Uterus (tissue), 4 donors: ENCODE results near the gene RFPL3. TPM values are rescaled to one million over a fixed set of nuclear protein-coding genes. Genes with fewer than 3 reads are reported as not detected.
"Not testable (repeated sequence)": the region's sequence is repeated elsewhere in the genome, so short reads cannot be mapped to it uniquely, and the experiment has no call there.

Experiments used
- DNase-seq, 2 donors: peaks; one replicate each; pipeline ENCODE4 v3.0.0-alpha.2; 2019 to 2020
- H3K27ac ChIP-seq, 2 donors: fragments of 200-600 bp; sonication (generic); 1 replicate in 1 of 2; 2 replicates in 1 of 2; pipeline ENCODE4 v1.5.1; 2016 to 2018
- H3K27me3 ChIP-seq, 2 donors: fragments of 200-600 bp; sonication (generic); one replicate each; pipeline ENCODE4 v1.5.1; 2018 to 2019; ENCODE audit warnings: control low read depth in 1 of 2
- H3K36me3 ChIP-seq, 2 donors: fragments of 200-600 bp; sonication (generic); one replicate each; pipeline ENCODE4 v1.5.1; 2019; ENCODE audit warnings: control low read depth in 1 of 2
- H3K4me1 ChIP-seq, 2 donors: fragments of 200-600 bp; sonication (generic); one replicate each; pipeline ENCODE4 v1.5.1; 2018 to 2019; ENCODE audit warnings: control low read depth in 1 of 2
- H3K4me3 ChIP-seq, 2 donors: fragments of 200-600 bp; sonication (generic); 1 replicate in 1 of 2; 2 replicates in 1 of 2; pipeline ENCODE4 v1.5.1; 2018 to 2019; ENCODE audit warnings: mild to moderate bottlenecking in 1 of 2
- H3K9me3 ChIP-seq, 2 donors: fragments of 200-600 bp; sonication (generic); one replicate each; pipeline ENCODE4 v1.5.1; 2019; ENCODE audit warnings: control low read depth in 1 of 2
- POLR2A ChIP-seq, 2 donors: fragments of 450-650 bp; IDR thresholded peaks; one replicate each; pipeline ENCODE4 v1.6.1; 2016; ENCODE audit warnings: antibody characterized with exemption in 2 of 2, mild to moderate bottlenecking in 1 of 2, moderate library complexity in 1 of 2
- intact Hi-C: fragments of 100-400 bp; cut with DNase I; formaldehyde crosslinking; loops from one replicate; pipeline ENCODE4 v1.15.1; 2023; ENCODE audit warnings: low total_unique reads
- total RNA-seq, 4 donors: library from RNA; depleted of rRNA in 3 of 4; stranded (reverse); fragments of >200 nt in 3 of 4; gene quantifications; one replicate each; pipeline versions ENCODE4 v1.1.0 to v1.2.4, GENCODE V29; 2014 to 2023
- TF ChIP-seq, protein P1 (sequence below), 4 experiments: fragments of 200-600 bp in 2 of 4; fragments of 450-650 bp in 2 of 4; sonication (generic) in 2 of 4; IDR thresholded peaks; one replicate each; pipeline ENCODE4 v1.5.1; 2016 to 2019; ENCODE audit warnings: antibody characterized with exemption in 4 of 4, mild to moderate bottlenecking in 2 of 4, moderate library complexity in 1 of 4
- donor health status: DM: yes; HTN: yes; CAD: no.

Gene RFPL3
- total RNA-seq, result not detected

DNA sequence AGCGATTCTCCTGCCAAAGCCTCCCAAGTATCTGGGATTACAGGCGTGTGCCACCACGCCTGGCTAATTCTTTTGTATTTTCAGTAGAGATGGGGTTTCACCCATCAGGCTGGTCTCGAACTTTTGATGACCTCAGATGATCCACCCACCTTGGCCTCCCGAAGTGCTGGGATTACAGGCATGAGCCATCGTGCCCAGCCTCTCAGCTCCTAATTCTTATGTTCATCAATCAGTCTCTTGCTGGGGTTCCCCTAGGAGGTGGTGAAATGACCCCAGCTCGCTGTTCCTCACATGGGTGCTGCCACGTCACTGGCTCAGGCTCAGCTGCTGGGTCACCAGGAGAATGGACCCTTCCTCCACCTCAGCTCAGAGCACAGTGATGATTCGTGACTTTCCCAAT lies at the start of gene RFPL3:
Gene RFPL3 (plus strand): TSS at position 301 of the 400 bp plus-strand sequence. CDS start 205 bp downstream, outside the sequence.
- H3K4me1 ChIP-seq, H3K27me3 ChIP-seq, intact Hi-C loops, H3K36me3 ChIP-seq, H3K27ac ChIP-seq, DNase-seq, H3K4me3 ChIP-seq, H3K9me3 ChIP-seq: not testable (repeated sequence)

- no peak overlapping the region for H3K4me3 ChIP-seq
- no peaks in the 10 kb centered on the region for H3K27me3 ChIP-seq
- DNase-seq, result no peak
- no peaks in the 10 kb centered on the region for H3K4me1 ChIP-seq
- H3K36me3 ChIP-seq, result no peaks in the 10 kb centered on the region
- intact Hi-C loops, result no loop called here
- no peak overlapping the region for H3K27ac ChIP-seq
- H3K9me3 ChIP-seq, result no peaks in the 10 kb centered on the region
- TF ChIP-seq, protein P1, sequence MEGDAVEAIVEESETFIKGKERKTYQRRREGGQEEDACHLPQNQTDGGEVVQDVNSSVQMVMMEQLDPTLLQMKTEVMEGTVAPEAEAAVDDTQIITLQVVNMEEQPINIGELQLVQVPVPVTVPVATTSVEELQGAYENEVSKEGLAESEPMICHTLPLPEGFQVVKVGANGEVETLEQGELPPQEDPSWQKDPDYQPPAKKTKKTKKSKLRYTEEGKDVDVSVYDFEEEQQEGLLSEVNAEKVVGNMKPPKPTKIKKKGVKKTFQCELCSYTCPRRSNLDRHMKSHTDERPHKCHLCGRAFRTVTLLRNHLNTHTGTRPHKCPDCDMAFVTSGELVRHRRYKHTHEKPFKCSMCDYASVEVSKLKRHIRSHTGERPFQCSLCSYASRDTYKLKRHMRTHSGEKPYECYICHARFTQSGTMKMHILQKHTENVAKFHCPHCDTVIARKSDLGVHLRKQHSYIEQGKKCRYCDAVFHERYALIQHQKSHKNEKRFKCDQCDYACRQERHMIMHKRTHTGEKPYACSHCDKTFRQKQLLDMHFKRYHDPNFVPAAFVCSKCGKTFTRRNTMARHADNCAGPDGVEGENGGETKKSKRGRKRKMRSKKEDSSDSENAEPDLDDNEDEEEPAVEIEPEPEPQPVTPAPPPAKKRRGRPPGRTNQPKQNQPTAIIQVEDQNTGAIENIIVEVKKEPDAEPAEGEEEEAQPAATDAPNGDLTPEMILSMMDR (IDR thresholded peaks at IDR 0.05), result no peak
- TF ChIP-seq POLR2A (IDR thresholded peaks at IDR 0.05), result no peak
Observed at GRCh38 chr22:32308191-32308590, 49.5 kb upstream of the RFPL3 start.

DNA sequence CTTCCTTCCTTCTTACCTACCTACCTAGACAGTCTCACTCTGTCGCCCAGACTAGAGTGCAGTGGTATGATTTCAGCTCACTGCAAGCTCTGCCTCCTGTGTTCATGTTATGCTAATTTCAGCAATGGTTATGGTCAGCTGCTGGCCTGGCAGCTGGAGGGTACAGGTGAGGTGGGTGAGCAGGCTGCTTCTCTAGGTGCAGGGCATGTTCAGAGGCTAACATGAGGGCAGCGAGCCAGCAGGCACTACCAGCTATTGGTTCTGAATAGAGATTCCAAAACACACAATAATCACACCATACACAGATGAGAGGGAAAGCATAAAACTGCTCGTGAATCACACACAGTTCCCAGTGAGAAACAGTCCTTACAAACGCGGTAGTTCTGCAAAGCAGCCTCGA lies 48.7 kb upstream of the RFPL3 start:
- Histone ChIP-seq H3K4me3 (no peak overlapping the region), H3K4me1 (no peaks in the 10 kb centered on the region), H3K27ac (no peak overlapping the region), H3K27me3 (no peaks in the 10 kb centered on the region), H3K36me3 (no peaks in the 10 kb centered on the region), H3K9me3 (no peaks in the 10 kb centered on the region)
- intact Hi-C loops, result no loop called here
- no peak for TF ChIP-seq POLR2A (IDR thresholded peaks at IDR 0.05)
- TF ChIP-seq, protein P1 (IDR thresholded peaks at IDR 0.05), result no peak
- no peak for DNase-seq

DNA sequence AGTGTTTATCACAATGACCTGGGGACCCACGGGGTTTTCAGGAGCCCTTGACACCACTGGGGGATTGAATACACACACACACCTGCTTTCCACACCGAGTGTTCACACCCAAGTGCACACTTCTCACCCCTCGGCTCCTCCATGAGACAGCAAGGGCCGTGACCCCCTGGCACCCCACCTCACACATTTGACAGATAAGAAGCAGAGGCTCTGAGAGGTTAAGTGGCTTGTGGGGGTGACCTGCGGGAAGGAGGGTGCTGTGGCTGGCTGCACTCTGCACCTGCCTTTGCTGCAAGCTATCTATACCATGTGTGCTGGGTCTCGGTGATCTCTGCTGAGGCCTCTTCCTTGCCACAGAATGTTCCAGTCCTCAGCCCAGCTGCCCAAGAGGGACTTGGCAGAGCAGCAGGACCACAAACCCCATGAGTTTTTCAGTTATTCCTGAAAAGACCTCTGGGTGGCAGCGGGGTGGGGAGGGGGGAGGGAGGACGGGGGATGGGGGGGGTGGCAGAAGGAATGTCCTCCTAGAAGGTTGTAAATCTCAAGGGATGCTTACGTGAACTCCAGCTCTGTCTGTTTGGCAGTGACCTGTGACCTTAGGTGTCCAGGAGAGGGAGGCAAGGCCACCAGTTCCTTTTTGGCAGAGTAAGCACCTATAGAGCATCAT lies 47.9 kb upstream of the RFPL3 start:
- no peaks in the 10 kb centered on the region for H3K9me3 ChIP-seq

GRCh38 chr22:32310777-32311176 lies 46.9 kb upstream of the RFPL3 start:
- no peak overlapping the region for H3K4me3 ChIP-seq
- TF ChIP-seq POLR2A (IDR thresholded peaks at IDR 0.05), result no peak
- TF ChIP-seq, protein P1 (IDR thresholded peaks at IDR 0.05), result no peak
- H3K27me3 ChIP-seq, result no peaks in the 10 kb centered on the region
- no peaks in the 10 kb centered on the region for H3K36me3 ChIP-seq
- no peaks in the 10 kb centered on the region for H3K4me1 ChIP-seq
- no peak overlapping the region for H3K27ac ChIP-seq
- H3K9me3 ChIP-seq, result no peaks in the 10 kb centered on the region
- no peak for DNase-seq
- intact Hi-C loops, result no loop called here

More for the DNA sequence above, 47.9 kb upstream of the RFPL3 start:
- intact Hi-C loops, result no loop called here
- TF ChIP-seq, protein P1 (IDR thresholded peaks at IDR 0.05), result no peak
- TF ChIP-seq POLR2A (IDR thresholded peaks at IDR 0.05), result no peak
- no peak overlapping the region for H3K27ac ChIP-seq
- no peaks in the 10 kb centered on the region for H3K27me3 ChIP-seq
- no peak overlapping the region for H3K4me3 ChIP-seq
- H3K36me3 ChIP-seq, result no peaks in the 10 kb centered on the region
- no peaks in the 10 kb centered on the region for H3K4me1 ChIP-seq
- no peak for DNase-seq
